ENCODE measurements around the gene GARS1.

GARS1 gene

DNA sequence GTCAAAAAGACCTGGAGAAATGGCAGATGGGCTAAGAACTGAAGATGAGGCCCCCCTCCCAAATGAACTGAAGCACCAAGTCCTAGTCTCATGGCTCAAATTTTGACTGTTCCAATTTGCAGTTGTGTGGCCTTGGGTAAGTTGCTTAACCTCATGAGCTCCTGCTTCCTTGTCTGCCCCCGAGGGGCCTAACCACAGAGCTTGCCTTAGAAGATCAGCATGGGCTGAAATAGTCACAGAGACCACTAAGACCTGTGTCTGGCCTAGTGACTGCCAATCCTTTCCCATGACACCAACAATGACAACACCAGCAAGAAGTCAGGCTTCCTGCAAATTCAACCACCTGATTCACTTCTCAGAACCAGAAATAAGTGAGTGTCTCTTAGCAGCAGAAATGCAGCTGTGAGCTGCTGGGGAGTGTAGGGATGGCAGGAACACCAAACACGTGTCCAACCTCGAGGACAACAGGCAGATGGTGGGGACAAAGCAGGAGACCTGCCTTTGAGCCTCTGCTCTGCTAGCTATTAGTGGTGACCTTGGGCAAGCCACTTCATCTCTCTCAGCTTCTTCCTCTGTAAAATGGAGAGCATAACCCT, 63.9 kb downstream of the GARS1 start:
- no peak overlapping the region for H3K4ac ChIP-seq (ENCODE audit: low read depth in 1 of 2, low read length in 2 of 2)

DNA sequence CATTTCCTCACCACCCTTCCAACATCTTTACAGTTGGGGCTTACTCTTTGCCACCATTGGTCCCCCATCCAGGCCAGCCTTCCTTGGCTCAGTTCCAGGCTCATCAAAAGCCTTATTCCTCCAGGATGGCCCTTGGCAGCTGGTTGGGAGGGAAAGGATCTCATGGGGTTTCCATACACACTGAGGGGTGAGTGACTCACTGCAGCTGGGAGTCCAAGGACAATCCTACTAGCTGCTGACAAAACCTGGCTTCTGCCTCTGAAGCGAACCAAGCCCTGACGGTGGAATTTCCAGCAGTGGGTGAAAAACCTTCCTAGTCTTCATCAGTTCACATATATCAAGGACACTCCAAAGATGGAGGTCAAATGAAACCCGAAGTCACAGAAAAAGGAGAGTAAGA, 64.6 kb downstream of the GARS1 start:
- Histone ChIP-seq H3K4me3 (ENCODE audit: insufficient read depth in 1 of 2, low read depth in 1 of 2, low read length in 2 of 2) (no peak overlapping the region), H3K27ac (ENCODE audit: low read length, poor library complexity, severe bottlenecking) (no peak overlapping the region)

More for the DNA sequence above, 63.9 kb downstream of the GARS1 start:
- Histone ChIP-seq H3K23ac (ENCODE audit: low read length in 2 of 2) (no peak overlapping the region), H2AFZ (ENCODE audit: low read depth, low read length) (no peak overlapping the region), H3K14ac (ENCODE audit: low read length in 2 of 2) (no peak overlapping the region), H2AK5ac (ENCODE audit: low read length, severe bottlenecking) (no peak overlapping the region), H3K27me3 (ENCODE audit: control insufficient read depth in 1 of 2, insufficient read depth in 1 of 2, low read length in 2 of 2) (peaks cover 23 to 43% of the 10 kb centered on the region in 2 experiments), H2BK15ac (ENCODE audit: low read depth, poor library complexity, severe bottlenecking) (no peak overlapping the region), H3K9ac (ENCODE audit: low read length) (no peak overlapping the region), H3K4me1 (ENCODE audit: control insufficient read depth, insufficient read depth, low read depth, low read length) (peaks cover 1% of the 10 kb centered on the region), H3K9me3 (ENCODE audit: control insufficient read depth, low read length) (no peaks in the 10 kb centered on the region), H3K4me2 (ENCODE audit: low read length, poor library complexity, severe bottlenecking) (no peak overlapping the region), H4K8ac (ENCODE audit: low read length) (no peak overlapping the region), H3K79me1 (replicated peaks; ENCODE audit: low read length, poor library complexity, severe bottlenecking) (no peaks in the 10 kb centered on the region), H2BK12ac (ENCODE audit: low read length in 2 of 2) (no peak overlapping the region), H3K27ac (ENCODE audit: low read length, poor library complexity, severe bottlenecking) (no peak overlapping the region), H3K4me3 (ENCODE audit: insufficient read depth in 1 of 2, low read depth in 1 of 2, low read length in 2 of 2) (no peak overlapping the region), H2BK120ac (ENCODE audit: low read depth, low read length) (no peak overlapping the region), H2BK5ac (ENCODE audit: low read depth, low read length, poor library complexity, severe bottlenecking) (no peak overlapping the region), H3K36me3 (ENCODE audit: control insufficient read depth in 1 of 2, insufficient read depth in 2 of 2, low read depth in 1 of 2, low read length in 2 of 2) (peaks cover 0 to 23% of the 10 kb centered on the region in 2 experiments), H4K91ac (ENCODE audit: low read length) (no peak overlapping the region), H3K18ac (ENCODE audit: low read depth in 1 of 2, low read length in 2 of 2) (no peak overlapping the region)
- no peak for DNase-seq
- WGBS: 80% methylated on average over 3 of the region's 3 CpGs

DNA sequence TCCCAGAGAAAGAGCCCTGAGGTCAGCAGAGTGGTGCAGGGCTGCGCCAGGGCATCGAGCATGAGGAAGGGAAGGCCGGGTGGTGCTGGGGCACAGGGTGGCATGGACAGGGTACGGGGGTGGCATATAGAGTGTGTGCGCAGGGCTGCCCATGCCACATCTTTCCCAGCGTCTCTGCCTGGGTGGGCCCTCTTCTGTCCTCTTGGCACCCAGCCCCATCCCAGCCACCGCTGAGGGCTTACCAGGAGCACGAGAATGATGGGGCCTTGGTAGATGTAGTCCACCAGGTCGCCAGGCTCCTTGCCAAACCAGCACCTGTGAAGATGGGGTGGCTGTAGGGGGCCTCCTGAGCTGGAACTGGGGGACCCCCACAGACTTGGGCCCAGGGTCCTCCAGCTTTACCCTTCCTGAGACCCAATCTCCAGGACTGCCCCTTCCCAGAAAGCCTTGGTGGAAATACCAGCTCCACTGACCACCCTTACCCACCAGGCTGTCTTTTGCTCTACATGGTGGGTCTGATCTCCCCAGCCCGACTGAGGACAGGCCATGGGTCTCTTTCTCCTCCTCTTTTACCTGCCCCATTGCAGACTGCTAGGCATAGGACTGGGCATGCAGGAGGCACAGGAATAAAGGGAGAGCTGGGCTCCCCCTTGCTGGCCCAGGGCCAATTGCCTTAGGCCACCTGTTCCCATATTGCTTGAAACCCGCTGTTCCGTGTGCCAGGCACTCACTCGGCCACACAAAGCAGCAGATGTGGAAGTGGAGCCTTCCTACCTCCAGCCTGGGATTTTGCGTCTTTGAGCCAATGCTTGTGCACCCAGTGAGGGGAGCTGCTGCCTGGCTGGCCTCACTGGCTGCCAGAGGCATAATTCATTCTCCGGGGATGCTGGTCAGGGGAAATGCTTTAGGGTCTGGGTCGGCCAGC, 65.9 kb downstream of the GARS1 start:
- H3K4me2 ChIP-seq (ENCODE audit: low read length, poor library complexity, severe bottlenecking): no peak overlapping the region
- H3K4ac ChIP-seq (ENCODE audit: low read depth in 1 of 2, low read length in 2 of 2): no peak overlapping the region
- no peaks in the 10 kb centered on the region for H3K79me1 ChIP-seq (replicated peaks; ENCODE audit: low read length, poor library complexity, severe bottlenecking)
- peaks cover 39 to 62% of the 10 kb centered on the region in 2 experiments for H3K27me3 ChIP-seq (ENCODE audit: control insufficient read depth in 1 of 2, insufficient read depth in 1 of 2, low read length in 2 of 2)
- H3K9ac ChIP-seq (ENCODE audit: low read length): no peak overlapping the region
- no peak overlapping the region for H2AK5ac ChIP-seq (ENCODE audit: low read length, severe bottlenecking)
- no peaks in the 10 kb centered on the region for H3K9me3 ChIP-seq (ENCODE audit: control insufficient read depth, low read length)
- H3K14ac ChIP-seq (ENCODE audit: low read length in 2 of 2): no peak overlapping the region
- no peak overlapping the region for H2BK5ac ChIP-seq (ENCODE audit: low read depth, low read length, poor library complexity, severe bottlenecking)
- H3K23ac ChIP-seq (ENCODE audit: low read length in 2 of 2): no peak overlapping the region
- H2BK15ac ChIP-seq (ENCODE audit: low read depth, poor library complexity, severe bottlenecking): no peak overlapping the region
- H2AFZ ChIP-seq (ENCODE audit: low read depth, low read length): no peak overlapping the region
- no peak overlapping the region for H3K4me3 ChIP-seq (ENCODE audit: insufficient read depth in 1 of 2, low read depth in 1 of 2, low read length in 2 of 2)
- H4K91ac ChIP-seq (ENCODE audit: low read length): no peak overlapping the region
- no peak overlapping the region for H2BK12ac ChIP-seq (ENCODE audit: low read length in 2 of 2)
- 92% methylated on average over 14 of the region's 16 CpGs for WGBS
- H3K4me1 ChIP-seq (ENCODE audit: control insufficient read depth, insufficient read depth, low read depth, low read length): peaks cover 1% of the 10 kb centered on the region
- H4K8ac ChIP-seq (ENCODE audit: low read length): no peak overlapping the region
- no peak for DNase-seq
- peaks cover 0 to 9% of the 10 kb centered on the region in 2 experiments for H3K36me3 ChIP-seq (ENCODE audit: control insufficient read depth in 1 of 2, insufficient read depth in 2 of 2, low read depth in 1 of 2, low read length in 2 of 2)
- H2BK120ac ChIP-seq (ENCODE audit: low read depth, low read length): no peak overlapping the region
- H3K18ac ChIP-seq (ENCODE audit: low read depth in 1 of 2, low read length in 2 of 2): no peak overlapping the region
- H3K27ac ChIP-seq (ENCODE audit: low read length, poor library complexity, severe bottlenecking): no peak overlapping the region

More for the DNA sequence above, 64.6 kb downstream of the GARS1 start:
- no peak overlapping the region for H2BK5ac ChIP-seq (ENCODE audit: low read depth, low read length, poor library complexity, severe bottlenecking)
- no peak overlapping the region for H2BK15ac ChIP-seq (ENCODE audit: low read depth, poor library complexity, severe bottlenecking)
- H2BK12ac ChIP-seq (ENCODE audit: low read length in 2 of 2): no peak overlapping the region
- H4K91ac ChIP-seq (ENCODE audit: low read length): no peak overlapping the region
- H3K14ac ChIP-seq (ENCODE audit: low read length in 2 of 2): no peak overlapping the region
- H3K23ac ChIP-seq (ENCODE audit: low read length in 2 of 2): no peak overlapping the region
- no peak overlapping the region for H2BK120ac ChIP-seq (ENCODE audit: low read depth, low read length)
- H2AFZ ChIP-seq (ENCODE audit: low read depth, low read length): no peak overlapping the region
- peaks cover 30 to 50% of the 10 kb centered on the region in 2 experiments for H3K27me3 ChIP-seq (ENCODE audit: control insufficient read depth in 1 of 2, insufficient read depth in 1 of 2, low read length in 2 of 2)
- H3K36me3 ChIP-seq (ENCODE audit: control insufficient read depth in 1 of 2, insufficient read depth in 2 of 2, low read depth in 1 of 2, low read length in 2 of 2): peaks cover 0 to 18% of the 10 kb centered on the region in 2 experiments
- H3K4me1 ChIP-seq (ENCODE audit: control insufficient read depth, insufficient read depth, low read depth, low read length): peaks cover 1% of the 10 kb centered on the region
- no peak for DNase-seq
- no peak overlapping the region for H2AK5ac ChIP-seq (ENCODE audit: low read length, severe bottlenecking)
- H3K9ac ChIP-seq (ENCODE audit: low read length): no peak overlapping the region
- H3K4ac ChIP-seq (ENCODE audit: low read depth in 1 of 2, low read length in 2 of 2): no peak overlapping the region
- H3K9me3 ChIP-seq (ENCODE audit: control insufficient read depth, low read length): no peaks in the 10 kb centered on the region
- no peak overlapping the region for H3K18ac ChIP-seq (ENCODE audit: low read depth in 1 of 2, low read length in 2 of 2)
- WGBS: 90% methylated on average over 2 of the region's 3 CpGs
- H3K79me1 ChIP-seq (replicated peaks; ENCODE audit: low read length, poor library complexity, severe bottlenecking): no peaks in the 10 kb centered on the region
- H4K8ac ChIP-seq (ENCODE audit: low read length): no peak overlapping the region
- no peak overlapping the region for H3K4me2 ChIP-seq (ENCODE audit: low read length, poor library complexity, severe bottlenecking)

DNA sequence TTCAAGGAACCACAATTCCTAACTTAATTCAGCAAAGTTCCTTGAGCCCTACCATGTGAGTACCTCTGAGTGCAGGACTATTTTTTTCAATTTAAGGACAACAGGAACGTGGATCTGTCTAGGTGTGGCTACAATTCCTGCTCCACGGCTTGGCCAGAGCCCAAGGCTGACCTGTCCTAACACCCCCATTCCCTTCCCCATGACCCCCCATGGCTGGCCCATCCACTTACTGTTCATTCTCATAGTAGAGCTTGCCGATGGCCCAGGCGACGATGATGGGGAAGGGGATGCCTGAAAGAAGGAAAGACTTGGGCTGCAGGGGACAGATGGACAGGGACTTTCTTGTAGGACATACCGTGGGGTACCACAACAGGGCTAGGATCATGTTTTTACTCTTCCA, 67.2 kb downstream of the GARS1 start:
- Histone ChIP-seq H2AFZ (ENCODE audit: low read depth, low read length) (no peak overlapping the region), H3K4me3 (ENCODE audit: insufficient read depth in 1 of 2, low read depth in 1 of 2, low read length in 2 of 2) (no peak overlapping the region), H3K4me2 (ENCODE audit: low read length, poor library complexity, severe bottlenecking) (no peak overlapping the region), H4K91ac (ENCODE audit: low read length) (no peak overlapping the region), H2AK5ac (ENCODE audit: low read length, severe bottlenecking) (no peak overlapping the region), H4K8ac (ENCODE audit: low read length) (no peak overlapping the region), H3K36me3 (ENCODE audit: control insufficient read depth in 1 of 2, insufficient read depth in 2 of 2, low read depth in 1 of 2, low read length in 2 of 2) (peaks cover 0 to 3% of the 10 kb centered on the region in 2 experiments), H3K27ac (ENCODE audit: low read length, poor library complexity, severe bottlenecking) (no peak overlapping the region), H3K9ac (ENCODE audit: low read length) (no peak overlapping the region), H3K4me1 (ENCODE audit: control insufficient read depth, insufficient read depth, low read depth, low read length) (peaks cover 1% of the 10 kb centered on the region), H3K79me1 (replicated peaks; ENCODE audit: low read length, poor library complexity, severe bottlenecking) (no peaks in the 10 kb centered on the region), H3K4ac (ENCODE audit: low read depth in 1 of 2, low read length in 2 of 2) (no peak overlapping the region), H3K18ac (ENCODE audit: low read depth in 1 of 2, low read length in 2 of 2) (no peak overlapping the region), H3K23ac (ENCODE audit: low read length in 2 of 2) (no peak overlapping the region), H2BK120ac (ENCODE audit: low read depth, low read length) (no peak overlapping the region), H3K14ac (ENCODE audit: low read length in 2 of 2) (no peak overlapping the region), H3K9me3 (ENCODE audit: control insufficient read depth, low read length) (no peaks in the 10 kb centered on the region), H3K27me3 (ENCODE audit: control insufficient read depth in 1 of 2, insufficient read depth in 1 of 2, low read length in 2 of 2) (peaks cover 45 to 66% of the 10 kb centered on the region in 2 experiments), H2BK5ac (ENCODE audit: low read depth, low read length, poor library complexity, severe bottlenecking) (no peak overlapping the region), H2BK12ac (ENCODE audit: low read length in 2 of 2) (no peak overlapping the region), H2BK15ac (ENCODE audit: low read depth, poor library complexity, severe bottlenecking) (no peak overlapping the region)
- 90% methylated on average over 5 of the region's 6 CpGs for WGBS
- DNase-seq: no peak
